ENCODE measurements around the gene TTC22. TPM values are rescaled to one million over a fixed set of nuclear protein-coding genes. Genes with fewer than 3 reads are reported as not detected.

The TTC22 gene
- total RNA-seq, 1 donor from 2014 or later = not detected

DNA sequence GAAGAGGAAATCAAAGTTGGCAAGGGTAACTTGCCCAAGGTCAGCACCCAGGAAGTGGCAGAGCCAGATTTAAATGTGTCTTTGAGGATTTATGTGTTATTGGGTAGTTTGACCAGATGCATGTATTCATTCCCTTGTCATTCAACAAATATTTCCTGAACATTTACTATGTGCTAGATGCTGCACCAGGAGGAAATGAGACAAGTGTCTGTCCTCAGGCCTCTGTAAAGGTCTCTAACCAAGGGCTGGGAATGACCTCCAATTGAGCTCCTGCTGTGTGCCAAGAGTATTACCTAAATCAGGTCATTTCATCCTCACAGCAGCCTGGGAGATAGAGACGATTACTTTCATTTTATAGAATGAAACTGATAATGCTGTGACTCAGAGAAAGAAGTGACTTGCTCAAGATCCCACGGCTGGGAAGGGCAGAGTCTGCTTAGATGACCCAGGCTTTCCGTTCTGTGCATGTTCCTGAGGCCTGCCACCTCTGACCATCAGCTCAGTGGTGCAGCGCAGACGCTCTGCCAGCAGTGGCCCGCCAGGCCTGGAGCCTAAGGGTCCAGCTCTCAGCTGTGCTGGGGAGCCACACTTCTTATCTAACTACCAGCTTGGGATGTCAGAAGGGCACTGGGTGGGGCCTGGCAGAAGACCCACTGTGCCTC is 3.5 kb upstream of the TTC22 start:
- no peak for DNase-seq (ENCODE audit: low spot score)
- Mint-ChIP-seq H3K4me1 (peaks cover 4% of the 10 kb centered on the region), H3K9me3 (no peaks in the 10 kb centered on the region), H3K27ac (no peak overlapping the region), H3K27me3 (ENCODE audit: insufficient read depth, low read depth) (peaks cover 4% of the 10 kb centered on the region), H3K36me3 (no peaks in the 10 kb centered on the region), H3K4me3 (peak overlapping the region; percentile 28)
- Histone ChIP-seq H3K27me3 (peaks cover 27% of the 10 kb centered on the region), H4K20me1 (ENCODE audit: low read depth) (no peaks in the 10 kb centered on the region), H3K27ac (no peak overlapping the region), H3K9ac (no peak overlapping the region), H3K4me2 (no peak overlapping the region), H2AFZ (replicated peaks) (no peak overlapping the region), H3K9me3 (ENCODE audit: low read depth) (no peaks in the 10 kb centered on the region), H3F3A (ENCODE audit: low read depth) (no peaks in the 10 kb centered on the region), H3K4me3 (no peak overlapping the region), H3K36me3 (no peaks in the 10 kb centered on the region), H3K4me1 (no peaks in the 10 kb centered on the region), H3K79me2 (ENCODE audit: low read depth) (no peaks in the 10 kb centered on the region)
- TF ChIP-seq EZH2phosphoT487 (IDR thresholded peaks at IDR 0.05) (no peak), EZH2 (IDR thresholded peaks at IDR 0.05) (no peak)
- TF ChIP-seq, protein P1, sequence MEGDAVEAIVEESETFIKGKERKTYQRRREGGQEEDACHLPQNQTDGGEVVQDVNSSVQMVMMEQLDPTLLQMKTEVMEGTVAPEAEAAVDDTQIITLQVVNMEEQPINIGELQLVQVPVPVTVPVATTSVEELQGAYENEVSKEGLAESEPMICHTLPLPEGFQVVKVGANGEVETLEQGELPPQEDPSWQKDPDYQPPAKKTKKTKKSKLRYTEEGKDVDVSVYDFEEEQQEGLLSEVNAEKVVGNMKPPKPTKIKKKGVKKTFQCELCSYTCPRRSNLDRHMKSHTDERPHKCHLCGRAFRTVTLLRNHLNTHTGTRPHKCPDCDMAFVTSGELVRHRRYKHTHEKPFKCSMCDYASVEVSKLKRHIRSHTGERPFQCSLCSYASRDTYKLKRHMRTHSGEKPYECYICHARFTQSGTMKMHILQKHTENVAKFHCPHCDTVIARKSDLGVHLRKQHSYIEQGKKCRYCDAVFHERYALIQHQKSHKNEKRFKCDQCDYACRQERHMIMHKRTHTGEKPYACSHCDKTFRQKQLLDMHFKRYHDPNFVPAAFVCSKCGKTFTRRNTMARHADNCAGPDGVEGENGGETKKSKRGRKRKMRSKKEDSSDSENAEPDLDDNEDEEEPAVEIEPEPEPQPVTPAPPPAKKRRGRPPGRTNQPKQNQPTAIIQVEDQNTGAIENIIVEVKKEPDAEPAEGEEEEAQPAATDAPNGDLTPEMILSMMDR (IDR thresholded peaks at IDR 0.05) = no peak

DNA sequence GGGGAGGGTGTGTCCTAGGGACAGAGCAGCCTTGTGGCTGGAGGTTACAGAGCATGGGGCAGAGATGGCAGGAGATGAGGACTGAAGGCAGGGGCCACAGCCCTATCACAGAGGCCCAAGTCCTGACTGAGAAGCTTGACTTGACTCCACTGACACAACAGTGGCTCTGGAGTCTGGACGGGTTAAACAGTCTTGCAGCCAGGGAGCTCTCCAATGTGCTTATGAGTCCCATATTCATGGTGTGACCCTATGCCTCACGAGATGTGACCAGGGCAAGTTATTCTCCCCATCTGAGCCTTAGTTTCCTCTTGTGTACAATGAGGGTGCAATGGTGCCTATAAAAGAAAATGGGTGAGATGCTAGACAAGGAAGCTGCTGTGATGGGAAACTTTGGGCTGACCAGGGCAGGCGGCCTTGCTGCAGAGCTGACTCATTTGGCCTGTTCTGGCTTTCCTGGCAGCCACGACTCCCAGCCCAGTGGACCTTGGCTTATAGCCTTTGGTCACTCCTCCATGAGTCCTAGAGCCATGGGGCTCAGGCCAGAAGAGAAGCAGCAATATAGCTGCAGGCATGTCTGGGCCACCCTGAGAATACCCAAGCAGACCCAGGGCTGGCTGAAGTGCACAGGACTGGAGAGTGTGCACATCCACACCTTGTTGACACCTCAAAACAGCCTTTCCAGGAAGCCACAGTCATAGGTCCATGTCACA is 2.8 kb upstream of the TTC22 start:
- TF ChIP-seq EZH2phosphoT487 (IDR thresholded peaks at IDR 0.05) (no peak), EZH2 (IDR thresholded peaks at IDR 0.05) (no peak)
- TF ChIP-seq, protein P1 (IDR thresholded peaks at IDR 0.05) = no peak
- Mint-ChIP-seq H3K9me3 (no peaks in the 10 kb centered on the region), H3K27ac (no peak overlapping the region), H3K27me3 (ENCODE audit: insufficient read depth, low read depth) (peaks cover 4% of the 10 kb centered on the region), H3K4me3 (peak overlapping the region; percentile 28), H3K36me3 (no peaks in the 10 kb centered on the region), H3K4me1 (peaks cover 4% of the 10 kb centered on the region)
- Histone ChIP-seq H3K79me2 (ENCODE audit: low read depth) (no peaks in the 10 kb centered on the region), H3F3A (ENCODE audit: low read depth) (no peaks in the 10 kb centered on the region), H3K36me3 (no peaks in the 10 kb centered on the region), H3K9me3 (ENCODE audit: low read depth) (no peaks in the 10 kb centered on the region), H3K4me2 (no peak overlapping the region), H3K4me1 (no peaks in the 10 kb centered on the region), H3K9ac (no peak overlapping the region), H4K20me1 (ENCODE audit: low read depth) (no peaks in the 10 kb centered on the region), H2AFZ (replicated peaks) (no peak overlapping the region), H3K4me3 (no peak overlapping the region), H3K27me3 (peaks cover 27% of the 10 kb centered on the region), H3K27ac (no peak overlapping the region)
- DNase-seq (ENCODE audit: low spot score) = no peak

DNA sequence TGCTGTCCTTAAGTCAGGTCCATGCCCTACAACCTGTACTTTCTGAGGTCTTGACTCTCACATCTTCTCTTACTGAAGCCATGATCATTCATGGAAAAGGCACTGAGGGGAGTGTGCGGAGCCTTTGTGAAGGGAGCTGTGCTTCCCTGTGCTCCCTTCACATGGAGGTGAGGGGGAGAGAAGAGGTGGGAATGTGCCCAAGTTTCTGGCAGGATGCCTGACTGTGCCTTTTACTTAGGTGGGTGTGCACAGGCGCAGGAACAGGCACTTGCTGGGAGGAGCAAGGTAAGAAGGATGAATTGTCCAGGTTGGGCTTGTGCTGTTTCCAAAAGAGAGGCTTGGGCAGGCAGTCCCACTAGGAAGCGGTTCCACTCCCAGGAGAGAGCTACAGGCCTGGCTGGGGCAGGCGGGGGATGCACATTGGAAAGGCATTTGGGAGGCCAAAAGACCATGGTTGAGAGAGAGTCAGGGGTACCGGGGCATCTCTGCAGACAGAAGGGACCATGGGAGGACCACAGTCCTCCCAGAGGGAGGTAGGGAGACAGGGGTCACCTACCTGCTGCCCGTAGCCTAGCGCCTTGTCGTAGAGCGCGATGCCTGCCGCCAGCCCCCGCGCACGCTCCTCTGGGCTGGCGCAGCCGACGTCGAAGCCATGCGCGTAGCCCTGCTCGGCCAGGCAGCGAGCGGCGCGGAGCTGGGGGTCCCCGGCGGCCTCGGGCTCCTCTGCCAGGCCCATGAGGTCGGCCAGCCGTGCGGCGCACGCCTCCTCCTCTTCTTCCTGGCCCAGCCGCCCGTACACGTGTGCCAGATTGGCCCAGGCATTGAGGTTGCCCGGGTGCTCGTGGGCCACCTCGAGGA is 853 bp downstream of the TTC22 start:
- H3K79me2 ChIP-seq (ENCODE audit: low read depth) = no peaks in the 10 kb centered on the region
- no peaks in the 10 kb centered on the region for H3K36me3 Mint-ChIP-seq
- H3F3A ChIP-seq (ENCODE audit: low read depth) = no peaks in the 10 kb centered on the region
- H3K9me3 ChIP-seq (ENCODE audit: low read depth) = no peaks in the 10 kb centered on the region
- H3K27ac Mint-ChIP-seq = no peak overlapping the region
- H3K4me3 ChIP-seq = no peak overlapping the region
- H3K4me1 Mint-ChIP-seq = peaks cover 8% of the 10 kb centered on the region
- H3K4me3 Mint-ChIP-seq = peak overlapping the region; percentile 49
- H3K27ac ChIP-seq = no peak overlapping the region
- H3K36me3 ChIP-seq = no peaks in the 10 kb centered on the region
- H2AFZ ChIP-seq (replicated peaks) = no peak overlapping the region
- no peaks in the 10 kb centered on the region for H3K4me1 ChIP-seq
- H3K4me2 ChIP-seq = peak overlapping the region; percentile 24
- H4K20me1 ChIP-seq (ENCODE audit: low read depth) = no peaks in the 10 kb centered on the region
- DNase-seq (ENCODE audit: low spot score) = no peak
- peaks cover 3% of the 10 kb centered on the region for H3K27me3 Mint-ChIP-seq (ENCODE audit: insufficient read depth, low read depth)
- TF ChIP-seq EZH2phosphoT487 (IDR thresholded peaks at IDR 0.05) = no peak
- TF ChIP-seq, protein P1 (IDR thresholded peaks at IDR 0.05) = no peak
- TF ChIP-seq EZH2 (IDR thresholded peaks at IDR 0.05) = no peak
- no peaks in the 10 kb centered on the region for H3K9me3 Mint-ChIP-seq
- peaks cover 27% of the 10 kb centered on the region for H3K27me3 ChIP-seq
- H3K9ac ChIP-seq = no peak overlapping the region

Measured in neural progenitor cell (in vitro differentiated cells).